ENCODE results near the gene PTPRF. TPM values are rescaled to one million over a fixed set of nuclear protein-coding genes. Genes with fewer than 3 reads are reported as not detected.

The PTPRF gene
- total RNA-seq, 1 donor from 2014 or later = 290 TPM

DNA sequence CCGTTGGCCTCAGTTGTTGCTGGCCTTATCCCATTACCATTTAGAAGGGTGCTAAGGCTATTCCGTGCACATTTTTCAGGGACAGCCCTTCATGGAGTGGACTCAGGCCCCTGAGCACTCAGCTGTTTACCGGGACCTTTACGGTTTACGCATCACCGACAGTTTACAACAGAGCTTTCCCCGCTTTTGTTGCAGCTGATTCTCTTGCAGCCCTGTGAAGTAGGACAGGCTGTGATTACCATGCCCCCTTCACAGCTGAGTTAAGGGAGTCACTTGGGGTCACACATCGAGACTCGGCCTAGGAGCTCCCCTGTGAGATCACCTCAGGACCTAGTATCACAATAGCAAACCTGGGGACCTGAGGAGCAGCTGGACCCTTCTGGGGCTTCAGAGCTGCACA lies 41.9 kb downstream of the PTPRF start:
- ATAC-seq (no peak), DNase-seq (ENCODE audit: low spot score) (no peak)

DNA sequence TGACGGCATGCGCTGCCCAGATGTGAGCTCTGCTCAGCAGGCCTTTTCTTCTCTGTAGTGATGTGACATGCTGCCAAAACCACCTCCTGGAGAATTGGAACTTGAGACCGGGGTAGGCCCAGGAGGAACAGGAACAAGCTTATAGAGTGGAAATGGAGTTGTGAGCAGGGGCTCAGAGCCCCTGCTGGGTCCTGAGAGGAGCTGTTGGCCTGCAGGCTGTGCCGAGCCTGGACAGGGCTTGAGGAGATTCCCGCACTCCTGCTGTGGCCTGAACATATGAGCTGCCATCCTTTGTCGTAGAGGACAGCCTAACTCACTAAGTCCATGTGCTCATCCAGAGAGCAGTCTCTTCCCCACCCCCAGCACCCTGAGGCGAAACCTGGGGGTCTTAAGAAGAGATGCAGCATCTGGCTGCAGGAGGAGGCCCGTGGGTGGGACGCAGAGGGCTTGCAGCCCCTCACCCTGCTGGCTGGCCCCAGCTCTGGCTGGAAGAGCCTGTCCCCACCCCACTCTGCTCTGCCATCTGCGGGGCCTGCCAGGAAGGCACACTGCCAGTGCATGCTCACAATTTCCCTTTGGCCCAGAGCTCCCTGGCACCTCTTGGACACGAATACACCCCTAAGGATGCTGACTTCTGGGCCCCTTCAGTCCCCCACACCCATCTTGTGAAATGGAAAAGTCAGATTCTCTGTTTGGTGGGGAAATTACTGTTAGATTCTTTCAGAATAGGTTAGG lies 42.5 kb downstream of the PTPRF start:
- no peak for DNase-seq (ENCODE audit: low spot score)
- peak; percentile 58 for ATAC-seq

DNA sequence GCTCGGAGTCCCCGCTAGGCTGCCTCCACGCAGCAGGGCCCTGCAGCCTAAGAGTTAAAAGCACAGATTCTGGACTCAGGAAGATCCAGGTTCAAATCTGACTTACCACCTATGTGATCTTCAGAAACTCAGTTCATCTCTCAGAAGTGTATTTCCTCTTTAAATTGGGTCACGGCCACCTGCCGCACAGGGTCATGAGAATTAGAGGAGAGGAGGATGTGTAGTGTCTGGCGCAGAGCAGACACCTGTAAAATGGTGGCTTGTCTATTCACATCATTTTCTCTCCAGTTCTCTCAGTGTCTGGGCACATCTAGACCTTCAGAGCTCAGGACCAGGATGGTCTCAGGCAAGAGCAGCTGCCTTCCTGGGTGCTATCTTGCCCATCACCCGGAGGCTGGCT lies 45.8 kb downstream of the PTPRF start:
- DNase-seq (ENCODE audit: low spot score) (no peak), ATAC-seq (no peak)

DNA sequence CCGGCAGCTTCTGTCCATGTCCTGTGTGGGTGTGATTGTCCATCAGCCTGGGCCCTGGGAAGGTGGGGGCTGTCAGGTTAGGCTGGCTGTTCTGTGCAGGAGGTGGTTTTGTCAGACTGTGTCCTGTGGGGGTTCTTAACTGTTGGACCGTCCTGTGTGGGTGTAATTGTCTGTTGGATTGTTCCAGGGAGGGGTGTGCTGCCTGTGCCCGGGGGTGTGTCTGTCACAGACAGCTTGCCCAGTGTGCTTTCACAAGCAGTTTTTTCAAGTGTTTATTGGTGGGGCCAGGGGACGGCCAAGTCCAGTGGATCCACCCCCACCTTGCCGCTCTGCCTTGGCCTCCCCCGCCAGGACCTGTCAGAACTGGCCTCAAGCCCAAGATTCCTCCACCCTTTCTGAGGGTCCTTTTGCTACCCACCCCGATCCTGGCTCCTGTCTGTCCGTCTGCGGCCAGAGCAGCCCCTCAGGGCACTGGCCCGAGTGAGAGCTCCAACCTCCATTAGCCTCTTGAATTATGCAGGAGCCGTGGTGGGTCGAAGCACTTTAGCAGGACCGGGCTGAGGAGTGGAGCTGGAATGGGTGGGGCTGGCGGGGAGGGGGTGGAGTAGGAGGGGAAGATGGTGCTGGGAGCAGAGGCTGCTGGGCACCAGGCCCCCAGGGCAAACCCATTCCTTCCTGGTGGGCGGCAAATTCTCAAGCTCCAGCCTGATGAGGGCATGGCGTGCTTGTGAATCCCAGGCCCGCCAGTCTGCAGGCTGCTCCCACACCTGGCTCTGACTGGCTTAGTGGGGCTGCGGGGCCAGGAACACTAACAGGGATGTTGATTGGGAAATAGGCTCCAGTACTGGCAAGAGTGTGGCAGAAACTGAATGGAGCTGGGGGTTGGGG lies 47.2 kb downstream of the PTPRF start:
- DNase-seq (ENCODE audit: low spot score) = no peak
- no peak for ATAC-seq

DNA sequence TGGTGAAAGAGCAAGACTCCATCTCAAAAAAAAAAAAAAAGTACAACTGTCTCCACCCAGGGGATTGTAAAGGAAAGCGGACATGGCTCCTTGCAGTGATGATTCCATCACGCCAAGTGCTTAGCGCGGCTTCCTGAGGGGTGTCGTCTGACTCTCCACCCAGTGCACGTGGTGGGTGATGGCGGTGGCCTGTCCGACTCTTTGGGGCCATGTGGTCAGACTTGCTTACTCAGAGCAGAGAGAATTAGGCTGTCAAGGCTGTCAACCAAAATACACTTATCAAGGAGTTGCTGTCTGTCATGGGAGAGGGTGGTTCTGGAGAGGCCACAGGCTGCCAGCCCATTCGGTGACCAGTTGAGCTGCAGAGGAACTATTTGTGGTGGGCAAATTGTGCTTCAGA lies 49.4 kb downstream of the PTPRF start:
- DNase-seq (ENCODE audit: low spot score) (no peak), ATAC-seq (no peak)

DNA sequence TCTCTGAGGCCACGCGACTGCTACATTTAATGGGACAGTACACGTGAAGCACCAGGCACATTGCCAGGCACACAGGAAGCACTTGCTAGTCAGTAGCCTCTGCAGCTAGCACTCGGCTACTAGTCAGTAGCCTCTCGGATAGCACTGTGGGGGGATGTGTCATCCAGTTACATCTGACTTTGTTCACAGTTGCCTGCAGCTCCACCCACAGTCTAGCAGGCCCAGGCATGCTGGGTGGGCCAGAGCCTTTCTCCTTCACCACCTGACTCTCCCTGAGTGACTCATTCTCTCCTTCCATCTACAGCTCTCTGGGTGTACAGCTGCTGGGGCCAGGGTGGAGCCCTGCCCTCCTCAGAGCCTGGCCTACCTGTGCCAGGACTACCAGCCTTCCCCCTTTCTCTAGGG lies 51.5 kb downstream of the PTPRF start:
- ATAC-seq = no peak
- no peak for DNase-seq (ENCODE audit: low spot score)

DNA sequence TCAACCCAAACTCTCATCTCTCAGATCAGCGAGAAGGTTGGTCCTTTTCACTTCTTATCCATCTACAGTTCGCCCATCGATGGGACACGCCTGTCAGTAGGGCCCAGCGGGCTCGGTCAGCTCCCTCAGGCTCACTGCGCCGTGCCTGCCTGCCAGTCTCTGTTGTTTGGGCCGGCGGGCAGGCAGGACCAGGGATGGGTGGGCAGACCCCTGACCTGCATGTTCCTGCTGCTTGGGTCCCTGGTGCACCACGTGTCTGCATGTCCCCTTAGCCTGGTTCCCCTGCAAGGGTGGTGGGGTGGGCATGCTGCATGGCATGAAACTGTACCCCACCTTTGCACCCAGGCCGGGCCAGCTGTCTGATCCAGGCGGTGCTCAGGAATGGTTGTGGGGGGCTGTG lies 52.4 kb downstream of the PTPRF start:
- ATAC-seq (no peak), DNase-seq (ENCODE audit: low spot score) (no peak)

DNA sequence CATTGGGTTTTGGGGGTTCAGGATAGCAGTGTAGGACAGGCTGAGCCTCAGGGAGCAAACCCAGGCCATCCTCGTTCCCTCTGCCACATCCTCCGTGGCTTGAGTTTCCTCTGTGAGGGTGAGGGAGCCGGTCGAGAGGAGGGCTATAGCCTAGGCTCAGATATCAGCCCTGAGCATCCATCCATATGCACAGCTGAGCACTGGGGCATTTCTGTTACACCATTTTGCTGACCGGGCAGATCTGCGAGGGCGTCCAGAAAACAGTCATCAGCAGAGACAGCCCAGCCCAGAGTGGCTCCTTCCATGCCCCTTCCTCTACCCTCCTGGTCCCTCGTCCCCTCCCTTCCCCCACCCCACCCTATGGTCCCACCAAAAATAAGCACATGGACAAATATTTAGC lies 53.5 kb downstream of the PTPRF start:
- no peak for ATAC-seq
- DNase-seq (ENCODE audit: low spot score) = no peak

DNA sequence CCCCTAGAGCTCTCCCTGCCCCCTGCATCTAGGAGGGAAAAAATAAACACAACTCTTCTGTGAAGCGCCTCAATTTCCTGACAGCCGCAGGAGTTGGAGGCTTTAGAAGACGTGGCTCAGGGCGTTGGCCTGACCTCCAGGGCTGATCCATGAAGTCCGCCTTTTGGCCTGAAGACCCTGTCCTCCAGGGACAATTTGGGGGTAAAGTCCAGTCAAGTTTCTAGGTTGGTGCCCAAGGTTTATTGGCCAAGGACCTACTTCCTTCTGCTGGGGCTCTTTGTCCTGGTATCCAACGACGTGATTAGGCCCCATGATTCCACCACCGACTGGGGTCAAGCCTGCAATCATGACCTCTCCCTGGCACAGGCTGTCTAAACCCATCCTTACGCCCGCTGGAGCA lies 54.9 kb downstream of the PTPRF start:
- no peak for DNase-seq (ENCODE audit: low spot score)
- no peak for ATAC-seq

DNA sequence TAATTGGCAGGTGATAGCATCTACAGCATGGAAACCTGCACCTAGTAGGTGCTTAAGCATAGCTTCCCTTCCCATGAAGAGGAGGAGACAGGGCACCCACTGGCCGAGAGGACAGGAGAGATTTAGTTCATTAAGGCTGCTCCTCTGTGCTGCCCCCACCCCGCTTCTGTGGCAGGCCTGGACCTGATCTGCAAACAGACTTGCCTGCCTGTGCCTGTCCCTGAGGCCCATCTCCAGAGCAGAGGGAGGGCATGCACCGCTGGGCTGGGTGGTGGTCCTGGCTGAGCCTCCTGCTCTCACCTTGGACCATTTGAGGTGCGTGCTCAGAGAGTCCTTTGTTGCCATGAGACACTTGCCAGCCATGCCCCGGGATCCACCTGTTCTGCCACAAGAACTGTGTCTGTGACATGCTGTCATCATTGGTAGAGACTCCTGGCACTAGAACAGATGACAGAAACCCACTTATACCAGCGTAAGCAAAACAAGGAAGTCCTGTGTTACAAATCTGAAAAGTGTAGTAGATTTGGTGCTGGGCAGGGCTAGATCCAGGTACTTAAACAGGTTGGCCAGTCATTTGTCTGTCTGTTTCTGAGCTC lies 55.6 kb downstream of the PTPRF start:
- ATAC-seq (no peak), DNase-seq (ENCODE audit: low spot score) (no peak)

DNA sequence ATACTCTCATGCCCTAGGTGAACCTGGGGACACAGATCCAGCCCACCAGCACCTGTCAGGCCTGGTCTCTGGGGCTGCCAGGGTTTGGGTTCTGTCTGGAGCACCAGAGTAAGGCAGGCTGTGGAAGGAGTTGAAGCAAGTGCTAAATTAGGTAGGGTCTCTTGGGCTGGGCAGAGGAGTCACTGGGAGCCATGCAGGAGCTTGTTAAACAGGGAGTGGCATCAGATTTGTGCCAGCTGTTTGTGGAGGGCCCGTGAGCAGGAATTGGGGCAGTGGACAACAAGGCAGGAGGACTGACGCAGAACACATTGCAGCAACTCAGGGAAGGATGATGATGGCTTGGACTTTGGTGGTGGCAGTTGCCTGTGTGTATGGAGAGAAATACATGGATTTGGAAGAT lies 56.3 kb downstream of the PTPRF start:
- DNase-seq (ENCODE audit: low spot score) (no peak), ATAC-seq (no peak)

DNA sequence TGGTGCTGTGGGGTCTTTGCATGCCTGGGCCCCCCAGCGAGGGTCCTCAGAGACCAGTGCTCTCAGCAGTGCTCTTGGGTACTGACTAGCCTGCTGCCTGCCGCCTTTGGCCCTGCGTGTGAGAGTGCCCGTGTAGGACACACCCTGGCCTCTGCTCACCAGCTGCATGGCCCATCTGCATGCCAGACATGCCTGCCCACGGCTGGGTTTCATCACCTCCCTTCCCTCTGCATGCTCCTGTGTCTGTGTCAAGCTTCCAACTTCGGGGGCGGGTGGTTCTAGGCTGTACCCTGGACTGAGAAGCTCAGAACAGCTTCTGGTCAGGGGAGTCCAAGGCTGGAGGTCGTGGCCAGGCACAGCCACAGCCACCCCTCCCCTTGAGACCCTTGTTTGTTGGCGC lies 56.9 kb downstream of the PTPRF start:
- DNase-seq (ENCODE audit: low spot score) (peak; percentile 55), ATAC-seq (peak; percentile 58)

DNA sequence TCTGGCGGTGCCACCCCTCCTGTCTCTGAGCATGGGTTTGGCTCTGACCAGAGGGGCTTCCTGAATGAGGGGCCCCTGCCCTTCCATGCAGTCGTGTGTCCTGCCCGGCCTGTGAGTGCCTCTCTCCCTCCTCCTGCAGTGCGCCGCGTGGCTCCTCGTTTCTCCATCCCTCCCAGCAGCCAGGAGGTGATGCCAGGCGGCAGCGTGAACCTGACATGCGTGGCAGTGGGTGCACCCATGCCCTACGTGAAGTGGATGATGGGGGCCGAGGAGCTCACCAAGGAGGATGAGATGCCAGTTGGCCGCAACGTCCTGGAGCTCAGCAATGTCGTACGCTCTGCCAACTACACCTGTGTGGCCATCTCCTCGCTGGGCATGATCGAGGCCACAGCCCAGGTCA lies 57.9 kb downstream of the PTPRF start:
- DNase-seq (ENCODE audit: low spot score) = no peak

DNA sequence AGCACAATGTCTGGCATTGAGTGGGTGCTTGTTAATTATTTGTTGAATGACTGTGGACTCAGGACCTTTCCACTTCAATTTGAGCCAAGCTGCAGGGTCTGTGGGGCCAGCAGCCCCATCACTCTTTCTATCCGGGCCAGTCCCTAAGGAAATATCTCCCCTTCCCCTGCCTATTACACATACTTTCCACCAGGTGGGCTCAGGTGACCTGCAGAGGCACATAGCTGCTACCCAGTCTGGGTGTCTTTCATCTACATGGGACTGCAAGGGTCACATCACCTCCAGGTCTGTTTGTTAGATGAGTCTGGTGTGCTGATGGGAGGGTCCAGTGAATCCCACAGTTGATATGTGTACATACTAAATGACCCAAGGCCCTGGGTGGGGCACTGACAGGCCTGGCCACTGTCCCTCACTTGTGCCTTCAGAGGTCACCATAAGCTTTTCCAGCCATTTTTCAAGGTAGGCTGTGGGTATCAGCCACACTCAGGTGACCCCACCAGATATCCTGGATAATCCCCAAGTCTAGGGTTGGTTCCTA lies 59.8 kb downstream of the PTPRF start:
- DNase-seq (ENCODE audit: low spot score) = no peak
- no peak for ATAC-seq

More for the DNA sequence above, 57.9 kb downstream of the PTPRF start:
- ATAC-seq = no peak

DNA sequence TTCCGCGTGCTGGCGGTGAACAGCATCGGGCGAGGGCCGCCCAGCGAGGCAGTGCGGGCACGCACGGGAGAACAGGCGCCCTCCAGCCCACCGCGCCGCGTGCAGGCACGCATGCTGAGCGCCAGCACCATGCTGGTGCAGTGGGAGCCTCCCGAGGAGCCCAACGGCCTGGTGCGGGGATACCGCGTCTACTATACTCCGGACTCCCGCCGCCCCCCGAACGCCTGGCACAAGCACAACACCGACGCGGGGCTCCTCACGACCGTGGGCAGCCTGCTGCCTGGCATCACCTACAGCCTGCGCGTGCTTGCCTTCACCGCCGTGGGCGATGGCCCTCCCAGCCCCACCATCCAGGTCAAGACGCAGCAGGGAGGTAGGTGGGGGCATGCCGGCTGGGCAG lies 60.5 kb downstream of the PTPRF start:
- ATAC-seq = no peak
- DNase-seq (ENCODE audit: low spot score) = no peak

DNA sequence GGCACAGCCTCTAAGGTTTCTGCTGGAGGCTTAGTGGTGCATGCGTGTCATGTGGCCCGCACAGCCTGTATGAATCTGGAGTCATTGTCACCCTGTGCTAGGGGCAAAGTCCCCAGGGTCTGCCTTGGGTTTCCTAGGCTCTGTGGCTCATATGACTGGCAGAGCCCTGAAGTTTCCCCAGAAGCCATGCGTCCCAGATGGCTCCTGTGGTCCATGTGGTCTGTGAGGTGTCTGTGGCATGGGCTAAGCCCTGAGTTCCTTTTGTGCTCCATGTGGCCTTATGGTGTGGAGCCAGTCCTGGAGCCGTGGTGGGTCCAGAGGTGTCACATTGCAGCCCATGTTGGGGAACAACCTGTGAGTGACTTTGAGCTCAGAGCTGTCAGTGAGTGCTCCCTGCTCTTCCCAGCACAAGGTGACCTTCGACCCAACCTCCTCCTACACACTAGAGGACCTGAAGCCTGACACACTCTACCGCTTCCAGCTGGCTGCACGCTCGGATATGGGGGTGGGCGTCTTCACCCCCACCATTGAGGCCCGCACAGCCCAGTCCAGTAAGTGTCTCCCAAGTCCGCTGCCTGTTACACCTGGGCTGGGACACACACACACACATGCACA lies 61.5 kb downstream of the PTPRF start:
- DNase-seq (ENCODE audit: low spot score) (no peak), ATAC-seq (peak; percentile 37)

DNA sequence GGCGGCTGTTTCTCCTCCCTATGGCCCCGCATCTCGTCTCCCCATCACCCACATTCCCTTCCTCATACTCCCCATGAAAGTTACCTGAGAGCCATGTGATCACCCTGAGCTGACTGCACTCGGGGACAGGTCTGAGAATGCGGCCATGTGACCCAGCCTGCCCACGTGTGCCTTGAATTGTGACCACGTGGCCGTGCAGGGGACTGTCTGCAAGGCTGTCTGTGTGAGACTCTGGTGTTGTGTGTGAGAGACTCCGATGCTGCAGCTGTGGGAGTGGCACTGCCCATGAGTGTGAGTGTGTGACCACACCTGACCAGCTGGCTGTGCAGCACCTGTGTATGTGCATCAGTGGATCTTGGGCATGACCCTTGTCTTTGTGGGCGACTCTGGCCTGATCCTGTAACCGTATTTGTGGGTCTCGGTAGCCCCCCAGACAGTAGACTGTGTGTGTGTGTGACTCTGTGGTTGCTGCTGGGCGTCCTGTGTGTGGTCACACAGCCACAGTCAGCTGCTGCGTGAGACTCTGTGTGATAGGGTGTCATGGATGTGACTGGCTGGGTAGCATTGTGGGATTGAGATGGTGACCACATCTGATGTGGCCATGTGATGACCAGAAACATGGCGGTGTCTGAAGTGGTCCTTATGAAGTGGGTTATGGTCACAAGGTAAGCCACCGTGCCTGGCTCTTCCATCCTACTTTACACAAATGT lies 62.4 kb downstream of the PTPRF start:
- no peak for DNase-seq (ENCODE audit: low spot score)
- ATAC-seq = no peak

DNA sequence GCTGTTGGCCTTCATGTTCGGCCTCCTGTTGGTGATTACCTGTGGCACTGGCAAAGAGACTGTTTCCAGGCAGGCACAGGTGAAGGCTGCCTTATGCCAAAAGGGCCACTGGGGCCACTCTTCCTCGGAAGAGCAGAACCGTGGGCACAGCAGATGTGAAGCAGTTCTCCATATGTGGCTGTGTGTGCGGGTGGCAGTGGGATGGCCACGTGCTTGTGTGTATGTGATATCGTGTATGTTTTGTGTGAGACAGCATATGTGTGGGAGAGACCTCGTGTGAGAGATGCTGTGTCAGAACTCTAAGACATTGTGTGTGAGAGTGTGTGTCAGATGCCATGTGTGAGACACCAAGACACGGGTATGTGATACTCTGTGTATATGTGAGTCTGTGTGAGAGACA lies 65.9 kb downstream of the PTPRF start:
- ATAC-seq = no peak
- DNase-seq (ENCODE audit: low spot score) = no peak

DNA sequence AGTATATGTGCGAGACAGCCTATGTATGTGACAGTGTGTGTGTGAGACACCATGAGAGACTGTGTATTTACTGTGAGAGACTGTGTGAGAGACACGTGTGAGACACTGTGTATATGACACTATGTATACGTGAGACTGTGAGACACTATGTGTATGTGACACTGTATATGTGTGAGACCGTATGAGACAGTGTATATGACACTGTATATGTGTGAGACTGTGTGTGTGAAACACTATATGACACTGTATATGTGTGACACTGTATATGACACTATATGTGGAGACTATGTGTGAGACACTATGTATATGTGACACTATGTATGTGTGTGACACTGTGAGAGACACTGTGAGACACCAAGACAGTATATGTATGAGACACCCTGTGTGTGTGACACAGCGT lies 66.3 kb downstream of the PTPRF start:
- no peak for ATAC-seq
- no peak for DNase-seq (ENCODE audit: low spot score)

DNA sequence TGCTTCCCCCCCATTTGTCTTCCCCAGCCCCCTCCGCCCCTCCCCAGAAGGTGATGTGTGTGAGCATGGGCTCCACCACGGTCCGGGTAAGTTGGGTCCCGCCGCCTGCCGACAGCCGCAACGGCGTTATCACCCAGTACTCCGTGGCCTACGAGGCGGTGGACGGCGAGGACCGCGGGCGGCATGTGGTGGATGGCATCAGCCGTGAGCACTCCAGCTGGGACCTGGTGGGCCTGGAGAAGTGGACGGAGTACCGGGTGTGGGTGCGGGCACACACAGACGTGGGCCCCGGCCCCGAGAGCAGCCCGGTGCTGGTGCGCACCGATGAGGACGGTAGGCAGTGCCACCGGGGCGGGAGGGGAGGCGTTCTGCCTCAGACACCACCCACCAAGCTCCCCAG lies 67.0 kb downstream of the PTPRF start:
- ATAC-seq = no peak
- DNase-seq (ENCODE audit: low spot score) = no peak

DNA sequence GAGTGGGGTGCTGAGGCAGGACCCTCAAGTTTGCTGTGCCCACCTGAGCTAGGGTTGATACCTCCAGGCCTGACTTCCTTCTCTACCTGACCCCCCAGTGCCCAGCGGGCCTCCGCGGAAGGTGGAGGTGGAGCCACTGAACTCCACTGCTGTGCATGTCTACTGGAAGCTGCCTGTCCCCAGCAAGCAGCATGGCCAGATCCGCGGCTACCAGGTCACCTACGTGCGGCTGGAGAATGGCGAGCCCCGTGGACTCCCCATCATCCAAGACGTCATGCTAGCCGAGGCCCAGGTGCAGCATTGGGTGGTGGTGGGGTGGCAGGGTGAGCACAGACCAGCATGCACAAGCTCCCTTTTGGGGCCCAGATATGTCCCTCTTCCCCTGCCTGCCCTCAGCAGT lies 67.9 kb downstream of the PTPRF start:
- no peak for ATAC-seq
- DNase-seq (ENCODE audit: low spot score) = no peak
